ENCODE results near the gene PPP1R26.
A peak's percentile ranks its signal among the peaks of the same experiment; 100 is the strongest.
"Not testable (repeated sequence)": the region's sequence is repeated elsewhere in the genome, so short reads cannot be mapped to it uniquely, and the experiment has no call there.

The PPP1R26 gene

DNA sequence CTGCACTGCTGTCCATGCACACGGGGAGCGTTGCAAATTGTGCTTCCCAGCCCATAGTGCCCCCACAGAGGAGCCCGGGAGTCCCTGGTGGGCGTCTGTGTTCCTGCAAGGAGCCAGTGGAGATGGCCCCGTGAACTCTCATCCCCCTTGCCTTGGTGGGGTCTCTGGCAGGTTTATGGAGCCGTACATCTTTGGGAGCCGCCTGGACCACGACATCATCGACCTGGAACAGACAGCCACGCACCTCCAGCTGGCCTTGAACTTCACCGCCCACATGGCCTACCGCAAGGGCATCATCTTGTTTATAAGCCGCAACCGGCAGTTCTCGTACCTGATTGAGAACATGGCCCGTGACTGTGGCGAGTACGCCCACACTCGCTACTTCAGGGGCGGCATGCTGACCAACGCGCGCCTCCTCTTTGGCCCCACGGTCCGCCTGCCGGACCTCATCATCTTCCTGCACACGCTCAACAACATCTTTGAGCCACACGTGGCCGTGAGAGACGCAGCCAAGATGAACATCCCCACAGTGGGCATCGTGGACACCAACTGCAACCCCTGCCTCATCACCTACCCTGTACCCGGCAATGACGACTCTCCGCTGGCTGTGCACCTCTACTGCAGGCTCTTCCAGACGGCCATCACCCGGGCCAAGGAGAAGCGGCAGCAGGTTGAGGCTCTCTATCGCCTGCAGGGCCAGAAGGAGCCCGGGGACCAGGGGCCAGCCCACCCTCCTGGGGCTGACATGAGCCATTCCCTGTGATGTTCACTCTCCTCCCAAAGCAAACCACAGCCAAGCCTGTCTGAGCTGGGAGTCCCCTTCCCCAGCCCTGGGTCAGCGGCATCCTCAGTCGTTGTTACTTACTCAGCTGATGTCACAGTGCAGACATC lies 24.0 kb downstream of the PPP1R26 start:
- DNase-seq (ENCODE audit: low read depth in 2 of 2): no peak

DNA sequence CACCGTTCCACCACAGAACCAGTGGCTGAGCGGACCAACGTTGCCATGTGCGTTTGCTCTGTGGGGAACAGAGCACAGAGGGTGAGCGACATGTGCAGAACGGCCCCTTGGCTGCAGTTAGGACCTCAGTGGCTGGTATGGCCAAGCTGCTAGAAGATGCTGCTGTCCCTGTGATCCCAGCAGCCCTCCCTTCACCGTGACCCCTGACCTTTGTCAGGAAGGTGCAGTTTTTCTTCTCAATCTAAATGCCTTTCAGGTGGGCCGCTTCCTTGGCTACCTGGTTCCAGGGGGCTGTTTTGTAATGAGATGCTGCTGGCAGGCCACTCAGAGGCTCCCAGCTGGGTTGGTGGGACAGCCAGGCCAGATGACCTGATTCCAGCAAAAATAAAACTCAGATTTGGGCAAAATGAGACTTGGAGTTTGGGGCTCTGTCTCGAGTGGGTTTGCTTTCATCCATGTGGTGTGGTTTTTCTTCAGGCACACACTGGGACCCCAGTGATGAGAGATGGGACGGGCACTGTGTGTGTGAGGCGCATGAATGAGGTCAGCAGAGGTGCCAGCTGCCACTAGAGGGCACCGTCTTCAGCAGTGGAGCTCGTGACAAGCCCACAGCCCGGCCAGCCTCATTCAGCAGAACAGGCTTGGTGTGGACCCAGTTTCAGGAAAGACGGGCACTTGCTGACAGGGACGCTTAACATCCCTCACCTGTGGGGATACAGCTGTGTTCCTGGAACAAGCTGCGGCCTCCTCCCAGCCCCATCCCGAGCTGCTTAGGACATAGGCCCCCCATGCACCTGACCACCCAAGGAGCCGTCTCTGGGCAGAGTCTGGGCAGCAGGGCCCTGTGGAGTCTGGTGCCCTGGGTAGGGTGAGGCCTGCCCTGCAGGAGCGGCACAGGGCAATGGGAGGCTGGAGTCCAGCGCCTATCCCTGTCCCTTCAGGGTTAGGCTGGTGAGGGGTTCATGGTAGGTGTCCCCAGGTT lies 25.0 kb downstream of the PPP1R26 start:
- DNase-seq (ENCODE audit: low read depth in 2 of 2): peak; percentile 30 to 37

DNA sequence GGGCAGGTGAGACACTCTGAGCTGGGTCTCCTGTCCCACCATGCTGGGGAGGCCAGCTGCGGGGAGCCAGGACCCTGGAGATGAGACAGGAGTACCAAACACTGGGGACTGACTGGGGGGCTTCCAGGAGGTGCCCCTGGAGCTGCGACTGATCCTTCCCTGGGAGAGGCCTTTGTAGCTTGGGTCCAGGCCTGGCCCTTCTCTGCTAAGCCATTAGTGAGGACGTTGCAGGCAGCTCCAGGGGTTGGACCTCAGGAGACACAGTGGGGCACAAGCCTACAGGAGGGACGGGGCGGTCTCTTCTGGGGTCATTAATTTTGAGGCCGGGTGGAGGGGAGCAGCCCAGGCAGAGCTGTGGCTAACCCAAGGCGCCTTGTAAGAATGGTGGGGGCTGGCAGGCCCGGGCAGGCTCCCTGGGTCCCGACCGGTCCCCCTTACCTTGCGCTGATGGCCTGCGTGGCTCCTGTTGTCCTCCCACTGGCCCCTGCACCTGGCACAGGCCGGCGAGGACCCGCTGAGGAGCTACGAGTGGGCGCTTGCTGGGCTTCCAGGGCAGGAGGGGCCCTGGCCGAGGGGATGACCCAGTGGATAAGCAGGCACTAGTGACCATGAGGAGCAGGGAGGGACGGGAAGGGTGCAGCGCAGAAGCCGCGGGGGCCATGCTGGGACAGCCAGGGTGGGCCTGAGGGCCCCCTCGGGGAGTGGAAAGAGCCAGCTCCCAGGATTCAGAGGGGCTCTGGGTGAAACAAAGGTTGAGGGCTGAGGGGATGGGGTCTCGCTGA lies 26.0 kb downstream of the PPP1R26 start:
- DNase-seq (ENCODE audit: low read depth in 2 of 2): no peak

DNA sequence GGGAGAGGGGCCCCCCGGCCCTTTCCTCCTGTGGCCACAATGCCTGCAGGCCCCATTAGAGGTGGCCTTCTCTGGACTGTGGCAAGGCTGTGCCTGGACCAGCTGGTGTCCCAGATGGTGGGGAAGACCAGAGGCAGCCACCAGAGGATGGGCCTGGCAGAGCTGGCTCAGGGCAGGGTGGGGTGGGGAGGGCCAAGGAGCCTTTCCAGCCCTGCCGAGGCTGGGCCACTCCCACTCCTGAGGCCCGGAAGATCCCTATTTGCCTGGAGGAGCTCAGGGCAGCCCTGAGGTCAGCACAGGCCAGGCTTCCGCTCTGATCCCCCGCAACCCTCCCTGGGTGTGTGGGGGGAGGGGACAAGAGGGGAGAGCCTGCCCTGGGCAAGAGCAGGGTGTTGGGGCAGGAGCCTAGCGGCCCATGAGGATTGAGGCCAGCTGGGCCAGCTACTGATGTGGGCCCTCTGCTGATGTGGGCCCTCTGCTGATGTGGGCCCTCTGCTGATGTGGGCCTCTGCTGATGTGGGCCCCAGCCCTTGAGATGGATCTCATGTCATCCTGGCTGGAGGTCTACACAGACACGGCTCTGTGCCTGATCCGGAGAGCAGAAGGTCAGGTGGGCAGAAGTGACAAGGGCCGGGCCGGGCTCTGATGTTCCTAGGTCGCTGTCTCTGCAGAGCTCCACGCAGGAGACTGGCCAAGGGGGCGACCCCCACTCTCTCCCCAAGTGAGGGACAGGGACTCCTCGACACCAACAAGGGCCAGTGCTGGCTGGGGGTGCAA lies 26.9 kb downstream of the PPP1R26 start:
- DNase-seq (ENCODE audit: low read depth in 2 of 2): no peak

DNA sequence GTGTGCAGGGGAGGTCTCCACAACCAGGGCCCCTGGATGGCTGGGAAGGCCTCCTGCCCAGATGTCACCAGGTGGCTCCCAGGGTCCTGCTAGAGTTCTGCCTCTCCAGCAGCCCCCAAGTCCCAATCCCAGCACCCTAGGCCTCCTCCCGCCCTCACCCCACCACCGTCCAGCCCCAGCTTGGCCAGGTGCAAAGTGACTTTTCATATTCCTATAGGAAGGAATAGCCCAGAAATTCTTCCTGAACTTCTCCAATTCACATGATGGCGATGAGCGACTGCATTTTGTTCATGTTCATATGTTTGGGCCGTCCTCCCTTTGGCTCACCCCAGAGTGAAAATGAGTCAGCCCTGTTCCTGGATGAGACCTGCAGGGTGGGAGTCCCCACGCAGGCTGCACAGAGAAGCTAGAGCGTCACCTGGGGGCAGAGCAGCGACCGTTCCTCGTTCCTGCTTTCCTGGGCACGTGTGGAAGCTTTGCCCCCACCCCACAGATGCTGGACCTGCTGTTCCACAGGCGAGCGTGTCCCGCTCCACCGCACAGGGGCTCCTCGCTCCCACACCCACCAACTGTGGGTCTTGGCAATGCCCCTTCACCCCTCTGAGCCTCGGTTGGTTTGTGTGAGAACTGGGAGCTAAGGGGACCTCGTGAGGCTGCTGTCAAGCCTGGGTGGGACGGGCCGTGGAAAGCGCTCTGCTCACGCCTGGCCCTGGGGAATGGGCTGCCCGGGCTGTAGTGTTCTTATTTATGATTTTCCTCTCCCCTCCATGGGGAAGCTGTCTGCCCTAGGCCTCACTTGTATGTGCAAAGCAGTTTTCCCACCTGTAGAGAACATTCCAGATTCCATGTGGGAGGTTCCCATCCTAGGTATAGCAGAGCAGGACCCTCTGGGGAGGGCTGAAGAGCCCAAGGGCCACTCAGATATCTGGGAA lies 27.8 kb downstream of the PPP1R26 start:
- DNase-seq (ENCODE audit: low read depth in 2 of 2): no peak

DNA sequence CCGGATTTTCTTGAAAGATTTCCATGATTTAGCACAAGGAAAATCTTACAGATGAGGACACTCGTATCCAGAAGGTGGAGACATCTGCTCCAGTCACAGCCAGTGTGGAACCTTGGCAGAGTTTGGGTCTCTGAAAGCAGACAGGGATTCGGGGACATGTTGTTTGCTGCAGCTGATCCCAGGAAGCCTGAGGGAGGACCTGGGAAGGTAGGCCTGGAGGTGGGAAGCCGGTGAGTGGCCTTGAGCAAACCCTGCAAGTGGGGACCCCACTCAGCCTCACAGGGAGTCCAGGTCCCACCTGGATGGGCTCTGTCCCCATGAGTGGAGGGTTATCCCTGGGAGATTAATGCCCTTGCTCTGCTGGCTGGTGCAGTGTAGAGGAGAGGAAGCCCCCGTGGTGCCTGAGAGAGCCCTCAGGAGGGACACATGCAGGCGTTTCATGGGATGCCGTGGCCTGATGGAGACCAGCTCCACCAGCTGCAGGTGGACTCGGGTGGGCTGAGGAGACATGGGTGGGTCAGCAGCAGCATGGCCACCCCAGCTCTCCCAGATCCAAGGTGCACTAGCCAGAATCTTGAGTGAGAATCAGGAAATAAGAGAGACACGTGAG lies 28.7 kb downstream of the PPP1R26 start:
- DNase-seq (ENCODE audit: low read depth in 2 of 2): no peak

DNA sequence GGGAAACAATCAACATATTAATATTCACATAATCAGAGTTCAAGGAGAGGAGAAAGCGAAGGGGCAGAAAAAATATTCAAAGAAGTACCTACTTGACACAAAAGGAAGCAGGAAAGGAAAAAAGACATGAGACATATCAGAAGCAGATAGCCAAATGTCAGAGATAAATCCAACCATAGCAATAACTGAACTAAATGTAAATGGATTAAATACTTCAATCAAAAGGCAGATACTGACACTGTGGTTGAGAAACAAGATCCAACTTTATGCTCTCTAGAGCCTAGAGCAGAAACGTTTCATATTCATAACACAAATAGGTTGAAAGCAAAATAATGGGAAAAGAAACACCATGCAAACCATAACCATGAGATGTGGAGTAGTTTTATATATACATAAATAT lies 29.9 kb downstream of the PPP1R26 start:
- DNase-seq (ENCODE audit: low read depth in 2 of 2): no peak

DNA sequence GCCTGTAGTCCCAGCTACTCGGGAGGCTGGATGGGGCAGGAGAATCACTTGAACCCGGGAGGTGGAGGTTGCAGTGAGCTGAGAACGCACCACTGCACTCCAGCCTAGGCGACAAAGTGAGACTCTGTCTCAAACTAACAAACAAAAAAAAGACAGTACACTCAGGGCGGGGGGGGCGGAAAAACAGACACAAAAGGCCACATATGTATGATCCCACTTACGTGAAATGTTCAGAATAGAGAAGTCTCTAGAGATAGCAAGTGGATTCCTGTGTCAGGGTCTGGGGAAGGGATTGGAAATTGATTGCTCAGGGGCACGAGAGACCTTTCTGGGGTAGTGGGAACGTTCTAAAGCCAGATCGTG lies 32.6 kb downstream of the PPP1R26 start:
- no peak for DNase-seq (ENCODE audit: low read depth in 2 of 2)

DNA sequence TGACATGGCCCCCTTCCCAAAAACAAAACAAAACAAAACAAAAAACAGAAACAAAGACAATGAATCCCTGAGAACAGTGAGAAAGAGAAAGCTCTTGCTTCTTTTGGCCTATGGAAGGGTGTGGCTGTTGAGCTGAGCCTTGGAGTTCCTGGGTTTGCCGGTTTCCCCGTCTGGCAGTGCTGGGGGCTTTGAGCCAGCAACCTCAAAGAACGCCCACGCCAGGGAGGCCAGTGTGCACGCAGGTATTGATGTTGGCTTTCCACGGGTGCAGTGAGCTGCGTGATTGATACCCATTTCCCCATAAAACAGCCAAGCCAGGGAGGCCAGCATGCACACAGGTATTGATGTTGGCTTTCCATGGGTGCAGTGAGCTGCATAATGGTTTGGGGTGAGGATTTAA lies 33.3 kb downstream of the PPP1R26 start:
- DNase-seq (ENCODE audit: low read depth in 2 of 2): no peak

DNA sequence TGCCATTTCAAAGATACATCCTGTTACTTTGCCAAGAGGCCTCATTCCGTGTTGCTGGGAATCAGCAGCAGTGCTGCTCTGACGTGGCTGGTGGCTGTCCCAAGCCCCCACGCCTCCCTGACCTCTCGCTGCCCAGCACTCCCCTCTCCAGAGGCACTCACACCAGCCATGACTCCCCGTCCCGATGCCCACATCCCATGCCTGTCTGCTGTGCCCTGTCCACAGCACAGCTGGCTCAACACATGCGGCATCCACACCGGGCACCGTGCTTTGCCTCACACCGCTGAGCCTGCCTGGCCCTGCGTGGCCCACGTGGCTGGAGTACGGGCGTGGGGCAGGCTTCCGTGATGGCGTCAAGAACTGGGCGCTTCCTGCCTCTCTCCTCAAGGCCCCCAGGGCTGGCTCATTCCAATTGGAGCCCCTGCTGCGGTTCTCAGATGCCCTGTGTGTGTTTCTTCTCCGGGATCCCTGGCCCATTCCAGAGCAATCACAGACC lies 33.8 kb downstream of the PPP1R26 start:
- DNase-seq (ENCODE audit: low read depth in 2 of 2): no peak

DNA sequence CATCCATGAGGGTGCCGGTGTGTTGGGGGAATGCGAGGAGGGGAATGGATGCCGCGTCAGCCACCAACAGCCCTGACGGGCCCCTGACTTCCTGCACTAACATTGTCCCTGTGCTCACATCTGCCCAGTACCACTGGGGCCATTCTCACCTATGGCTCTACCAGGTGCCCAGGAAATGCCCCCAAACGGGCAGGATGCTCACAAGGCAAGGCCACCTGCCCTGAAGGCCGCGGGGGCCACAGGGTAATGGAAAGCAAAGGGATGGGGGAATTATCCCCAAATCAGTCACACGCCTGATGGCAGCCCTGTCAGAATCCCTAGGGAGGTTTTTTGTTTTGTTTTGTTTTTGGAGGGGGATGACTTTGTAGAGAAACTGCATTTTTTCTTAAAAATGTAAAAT lies 34.3 kb downstream of the PPP1R26 start:
- not testable (repeated sequence) for DNase-seq (ENCODE audit: low read depth in 2 of 2)

DNA sequence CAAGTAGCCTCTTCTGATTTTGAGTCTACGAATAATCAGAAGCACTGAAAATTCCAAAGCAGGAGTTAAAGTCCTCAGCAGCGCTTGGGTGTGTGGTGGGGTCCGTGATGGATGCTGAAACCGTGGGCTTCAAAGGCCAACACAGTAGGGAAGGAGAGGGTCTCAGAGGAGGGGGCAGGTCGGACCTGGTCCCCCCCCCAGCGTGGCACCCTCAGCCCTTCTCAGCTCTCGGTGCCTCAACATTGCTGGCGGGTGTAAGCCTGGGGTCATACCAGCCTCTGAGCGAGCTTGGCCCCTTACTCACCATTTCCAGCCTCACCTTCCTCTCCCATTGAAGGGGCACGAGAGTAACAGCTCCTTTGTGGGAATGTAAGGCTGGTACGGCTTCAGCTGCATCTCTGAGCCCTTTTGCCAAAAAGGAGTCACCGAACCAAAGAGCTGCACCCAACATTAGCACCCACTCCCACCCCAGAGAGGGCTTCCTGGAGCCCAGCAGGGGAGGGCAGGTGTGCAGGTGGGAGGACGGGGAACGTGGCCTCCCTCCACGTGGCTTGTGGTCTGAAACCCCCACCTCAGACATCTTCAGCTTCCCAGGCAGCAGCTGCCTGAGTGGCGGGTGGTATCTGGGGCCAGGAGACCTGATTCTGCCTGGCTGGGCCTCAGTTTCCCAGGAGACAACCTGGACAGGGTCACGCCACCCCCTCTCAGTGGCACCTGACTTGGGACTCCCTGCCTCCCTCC lies 34.9 kb downstream of the PPP1R26 start:
- DNase-seq (ENCODE audit: low read depth in 2 of 2): no peak

DNA sequence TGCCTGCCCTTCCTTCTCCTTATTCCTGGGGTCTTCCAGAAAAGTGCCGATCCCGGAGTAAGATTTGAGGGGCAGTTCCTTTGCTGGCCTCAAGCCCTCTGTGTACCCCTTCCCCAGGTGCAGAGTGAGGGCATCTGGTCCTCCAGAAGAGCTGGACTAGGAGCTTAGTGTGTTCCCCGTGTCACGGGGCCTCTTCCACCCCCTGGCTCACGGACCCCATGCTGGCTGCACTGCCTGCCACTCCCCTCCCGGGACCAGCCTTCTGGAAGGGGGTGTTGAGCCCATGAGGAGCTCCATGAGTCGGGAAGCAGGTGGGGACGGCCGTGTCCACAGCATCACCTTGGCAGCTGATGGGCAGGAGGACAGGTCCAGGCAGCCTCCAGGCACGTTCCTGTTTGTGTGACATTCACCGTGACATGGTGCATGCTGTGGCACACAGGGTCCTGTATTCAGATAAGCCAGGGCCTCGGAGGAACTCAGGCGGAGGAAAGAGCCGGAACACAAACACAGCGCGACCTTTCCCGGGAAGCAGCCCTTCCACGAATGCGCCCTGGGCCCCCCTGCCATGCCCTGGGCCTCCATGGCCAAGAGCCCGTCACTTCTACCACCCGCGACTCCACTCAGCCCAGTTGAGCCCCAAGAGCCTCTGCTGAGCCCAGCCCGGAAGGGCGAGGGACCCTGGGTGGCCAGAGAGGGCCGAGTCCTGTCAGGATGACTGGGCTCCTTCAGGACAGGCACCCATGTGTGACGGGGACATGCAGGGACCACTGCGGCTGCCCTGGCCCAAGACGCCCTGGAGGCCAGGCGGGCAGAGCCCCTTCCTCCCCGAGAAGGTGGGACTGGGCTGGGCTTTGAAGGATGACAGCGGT lies 35.7 kb downstream of the PPP1R26 start:
- DNase-seq (ENCODE audit: low read depth in 2 of 2): no peak

DNA sequence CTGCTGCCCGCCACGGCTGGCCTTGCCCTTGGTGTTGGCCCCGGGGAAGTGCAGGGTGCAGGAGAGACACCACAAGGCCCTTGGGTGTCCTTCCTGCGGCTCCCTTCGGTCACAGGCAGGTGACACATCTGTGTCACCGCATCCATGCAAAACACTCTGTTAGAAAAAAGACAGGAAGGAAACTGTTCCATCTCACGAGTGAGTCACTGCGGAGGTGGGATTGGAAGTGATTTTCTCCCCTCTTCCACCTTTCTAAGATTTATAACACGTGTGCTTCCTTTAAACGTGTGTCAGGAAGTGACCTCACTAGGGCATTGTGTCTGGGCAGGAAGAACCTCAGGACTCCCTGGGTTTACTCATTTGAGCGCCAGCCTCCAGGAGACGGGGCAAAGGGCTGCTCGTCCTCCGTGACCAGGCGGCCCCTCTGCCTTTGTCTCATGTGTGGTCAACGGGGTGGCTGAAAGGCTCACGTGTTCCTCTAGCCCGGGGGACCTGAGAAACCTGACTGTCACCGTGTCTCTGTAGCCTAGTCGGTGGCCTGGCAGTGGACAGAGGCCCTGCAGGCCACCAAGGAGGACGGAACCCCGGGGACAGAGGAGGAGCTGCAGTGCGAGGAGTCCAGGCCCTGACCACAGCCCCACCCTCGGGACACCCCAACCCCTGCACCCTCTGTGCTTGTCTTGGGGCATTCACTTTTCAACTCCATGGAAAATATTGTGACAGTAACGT lies 36.7 kb downstream of the PPP1R26 start:
- no peak for DNase-seq (ENCODE audit: low read depth in 2 of 2)

DNA sequence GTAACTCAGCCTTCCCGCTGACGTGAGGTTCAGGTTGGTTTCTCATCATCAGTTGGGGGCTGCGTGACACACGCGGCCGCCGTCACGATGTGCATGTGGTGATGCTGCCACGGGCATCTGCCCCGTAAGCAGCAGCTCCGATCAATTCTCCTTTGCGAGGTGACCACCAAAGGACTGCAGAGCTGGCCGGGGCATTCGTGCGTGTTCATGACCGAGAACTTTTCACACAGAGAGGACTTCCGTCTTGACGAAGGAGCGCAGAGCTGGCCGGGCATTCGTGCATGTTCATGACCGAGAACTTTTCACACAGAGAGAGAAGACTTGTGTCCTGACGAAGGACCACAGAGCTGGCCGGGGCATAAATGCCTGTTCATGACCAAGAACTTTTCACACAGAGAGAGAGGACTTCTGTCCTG lies 37.8 kb downstream of the PPP1R26 start:
- no peak for DNase-seq (ENCODE audit: low read depth in 2 of 2)

DNA sequence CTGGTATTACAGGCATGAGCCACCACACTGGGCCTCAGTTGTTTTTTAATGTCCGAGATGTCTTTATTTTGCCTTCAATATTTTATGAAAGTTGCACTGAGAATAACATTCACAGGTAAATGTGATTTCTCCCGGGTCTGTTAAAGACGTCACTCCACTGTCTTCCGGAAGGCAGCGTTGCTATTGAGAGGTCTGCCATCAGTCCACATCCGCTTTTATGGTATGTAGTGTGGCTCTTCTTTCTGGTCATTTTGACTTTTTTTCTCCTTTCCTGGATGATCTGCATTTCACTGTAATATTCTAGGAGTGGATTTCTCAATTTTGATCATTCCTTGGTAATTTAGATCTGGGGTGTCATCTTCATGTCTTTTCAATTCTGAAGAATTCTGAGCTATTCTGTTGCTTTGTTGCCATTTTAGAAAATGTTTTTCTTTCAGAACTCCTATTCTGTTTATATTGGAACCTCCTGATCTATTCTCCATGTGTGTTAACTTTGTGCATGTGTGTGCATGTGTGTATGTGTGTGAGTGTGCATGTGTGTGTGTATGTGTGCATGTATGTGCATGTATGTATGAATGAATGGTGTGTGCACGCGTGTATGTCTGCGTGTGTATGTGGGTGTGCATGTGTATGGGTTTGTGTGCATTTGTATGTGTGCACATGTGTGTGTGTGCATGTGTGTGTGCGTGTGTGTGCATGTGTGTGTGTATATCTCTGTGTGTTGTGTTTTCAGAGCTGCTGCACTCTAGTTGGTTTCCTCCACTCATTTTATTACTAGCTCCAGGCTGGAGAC lies 39.8 kb downstream of the PPP1R26 start:
- no peak for DNase-seq (ENCODE audit: low read depth in 2 of 2)

Data from stimulated activated CD8-positive, alpha-beta memory T cell treated with anti-CD3 and anti-CD28 coated beads, Interleukin-15, amount 100 ng/mL, for 48 hours (primary cell).